Measurements from ENCODE around the gene GPR183. TPM values are rescaled to one million over a fixed set of nuclear protein-coding genes. Genes with fewer than 3 reads are reported as not detected.

Gene GPR183, protein sequence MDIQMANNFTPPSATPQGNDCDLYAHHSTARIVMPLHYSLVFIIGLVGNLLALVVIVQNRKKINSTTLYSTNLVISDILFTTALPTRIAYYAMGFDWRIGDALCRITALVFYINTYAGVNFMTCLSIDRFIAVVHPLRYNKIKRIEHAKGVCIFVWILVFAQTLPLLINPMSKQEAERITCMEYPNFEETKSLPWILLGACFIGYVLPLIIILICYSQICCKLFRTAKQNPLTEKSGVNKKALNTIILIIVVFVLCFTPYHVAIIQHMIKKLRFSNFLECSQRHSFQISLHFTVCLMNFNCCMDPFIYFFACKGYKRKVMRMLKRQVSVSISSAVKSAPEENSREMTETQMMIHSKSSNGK
- 0.76 TPM for total RNA-seq

DNA sequence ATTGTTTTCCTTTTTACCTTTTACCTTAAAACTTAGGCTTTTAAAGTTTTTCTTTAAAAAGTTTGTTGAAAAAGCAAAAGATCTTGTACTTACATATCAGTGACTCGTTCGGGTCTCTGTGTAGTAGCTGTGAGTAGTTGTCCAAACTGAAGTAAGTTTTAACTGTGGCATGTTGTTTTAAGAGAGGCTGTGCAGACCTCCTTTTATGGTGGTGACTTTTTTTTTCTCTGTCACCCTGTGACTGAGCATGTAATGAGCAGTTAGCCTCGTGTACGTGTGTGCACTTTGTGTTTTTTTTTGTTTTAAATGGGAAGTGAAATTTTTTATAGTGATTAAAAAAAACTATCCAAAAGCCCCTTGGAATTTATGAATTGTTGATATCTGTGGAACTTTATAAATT, at the start of gene GPR183:
GPR183 (minus strand) TSS at position 153 of the 400 bp plus-strand sequence. CDS start 11,254 bp downstream, outside the sequence.
- peak; percentile 51 for ATAC-seq

DNA sequence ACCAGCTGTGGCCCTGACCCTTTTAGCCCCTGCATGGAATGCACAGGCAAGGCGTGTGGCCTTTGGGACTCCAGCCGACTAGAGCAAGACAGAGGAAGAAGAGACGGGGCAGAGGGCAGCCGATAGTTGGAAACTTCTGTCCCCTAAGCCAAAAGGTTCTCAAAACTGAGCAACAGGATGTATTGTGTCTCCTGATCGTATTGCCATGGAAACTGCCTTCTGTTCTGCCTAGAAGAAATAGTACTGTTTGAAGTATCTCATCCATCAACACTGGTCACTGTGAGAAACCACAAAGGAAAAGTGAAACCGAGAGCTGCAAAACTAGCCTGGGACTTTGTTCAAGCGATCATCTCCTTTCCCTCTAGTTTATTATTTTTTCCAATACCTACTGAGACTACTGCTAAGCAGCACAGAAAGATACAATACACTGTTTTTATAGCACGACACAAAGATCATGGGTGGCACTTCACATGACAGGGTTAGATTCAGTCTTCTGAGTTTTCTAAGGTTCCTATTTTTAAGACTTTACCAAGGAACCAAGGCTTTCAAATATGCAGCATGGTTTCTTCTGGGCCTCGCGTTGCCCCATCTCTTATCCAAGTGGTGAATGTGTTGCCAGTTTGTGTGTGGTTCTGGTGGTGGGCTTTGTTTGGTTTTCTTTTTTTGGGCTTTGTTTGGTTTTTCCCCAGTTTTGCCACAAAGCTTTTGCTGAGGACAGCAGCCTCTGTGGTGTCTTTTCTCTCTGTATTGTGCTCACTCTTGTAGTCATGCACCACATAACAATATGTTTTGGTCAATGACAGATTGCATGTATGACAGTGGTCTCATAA, 49.3 kb upstream of the GPR183 start:
- peak; percentile 30 for ATAC-seq

DNA sequence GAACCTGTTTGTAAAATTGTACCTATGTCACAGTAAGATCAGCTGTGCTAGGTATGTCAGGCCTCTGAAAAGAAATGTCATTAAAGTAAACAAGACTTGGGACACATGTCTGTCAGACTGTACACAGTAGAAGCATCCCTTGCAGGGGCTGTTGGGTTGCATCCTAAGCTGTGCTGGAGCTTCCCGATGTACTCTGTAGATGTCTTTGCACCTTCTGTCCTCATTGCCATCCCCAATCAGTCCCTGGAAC, 48.7 kb upstream of the GPR183 start:
- ATAC-seq, result peak; percentile 38

DNA sequence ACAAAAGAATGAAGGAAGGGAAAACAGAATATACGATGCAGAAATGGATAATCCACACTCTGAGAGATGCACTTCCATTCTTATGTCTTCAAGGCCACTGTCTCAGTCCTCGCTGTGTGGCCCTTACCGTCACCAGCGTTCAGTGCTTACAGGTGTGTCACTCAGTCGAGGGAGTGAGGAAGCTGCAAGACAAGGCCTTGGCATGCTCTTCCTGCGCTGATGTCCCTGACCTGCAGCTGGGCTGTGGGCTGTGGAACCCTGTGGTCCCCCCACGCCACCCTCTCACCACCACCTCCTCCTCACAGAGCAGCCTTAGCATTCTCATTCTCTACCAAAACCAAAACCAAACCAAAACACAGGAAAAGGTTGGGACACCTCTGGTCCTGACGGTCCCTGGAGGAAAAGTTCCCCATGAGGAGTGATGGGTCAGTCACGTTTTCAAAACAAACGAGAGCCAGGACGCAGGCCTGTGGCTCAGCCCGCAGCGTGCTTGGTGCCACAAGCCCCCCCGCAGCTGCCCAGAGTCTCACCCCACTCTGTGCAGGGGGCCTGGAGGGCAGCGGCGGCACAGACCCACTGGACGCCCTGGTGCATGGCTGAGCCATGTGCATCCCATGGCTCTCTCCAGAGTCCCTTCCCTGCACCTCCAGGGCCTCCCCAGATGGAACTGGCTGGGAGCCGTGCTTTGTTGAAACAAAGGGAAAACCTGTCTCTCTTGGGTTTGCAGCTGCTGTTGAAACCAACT, 48.2 kb upstream of the GPR183 start:
- ATAC-seq, result peak; percentile 29

DNA sequence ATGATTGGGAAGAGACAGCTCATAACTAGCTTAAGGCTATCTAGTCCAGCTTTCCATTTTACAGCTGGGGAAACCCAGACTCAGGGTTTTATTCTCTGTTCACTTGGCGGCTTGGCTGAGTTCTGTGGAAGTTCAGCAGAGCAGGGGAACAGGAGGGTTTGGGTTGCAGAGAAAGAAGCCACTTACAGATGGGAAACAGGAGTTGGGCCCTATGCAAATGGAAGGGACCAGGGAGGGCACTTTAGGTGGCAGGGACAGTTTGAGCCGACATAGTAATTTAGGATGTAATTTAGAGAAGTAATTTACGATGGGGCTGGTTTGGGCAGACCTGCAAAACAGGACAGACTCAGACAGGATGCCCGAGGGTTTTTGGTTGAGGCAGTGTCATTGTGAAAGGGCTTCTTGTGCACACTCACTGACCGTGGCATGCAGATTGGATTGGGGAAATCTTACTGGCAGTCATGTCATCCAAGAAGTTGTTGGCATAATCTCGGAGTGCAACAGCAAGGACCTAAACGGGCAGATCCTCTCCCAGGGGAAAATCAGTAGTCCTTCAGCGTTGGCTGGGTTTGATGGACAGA, 47.3 kb upstream of the GPR183 start:
- ATAC-seq, result peak; percentile 79

DNA sequence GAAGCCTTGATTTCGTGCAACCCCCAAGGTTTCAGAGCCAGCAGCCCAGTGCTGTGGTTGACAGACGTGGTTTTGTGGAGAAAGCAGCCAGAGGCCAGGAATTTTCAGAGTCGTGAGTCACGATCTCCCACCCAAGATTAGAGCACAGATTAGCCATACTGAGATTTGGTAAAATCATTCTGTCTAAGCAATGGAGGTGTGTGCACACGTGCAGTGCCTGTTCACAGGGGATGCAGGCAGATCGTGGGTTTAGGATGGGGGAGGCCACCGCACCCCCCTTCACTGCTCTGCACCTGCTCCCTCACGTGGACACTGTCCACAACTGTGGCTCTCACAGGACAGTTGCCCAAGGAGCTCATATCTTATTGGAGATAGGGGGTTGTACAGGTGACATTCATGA, 46.6 kb upstream of the GPR183 start:
- ATAC-seq, result no peak

DNA sequence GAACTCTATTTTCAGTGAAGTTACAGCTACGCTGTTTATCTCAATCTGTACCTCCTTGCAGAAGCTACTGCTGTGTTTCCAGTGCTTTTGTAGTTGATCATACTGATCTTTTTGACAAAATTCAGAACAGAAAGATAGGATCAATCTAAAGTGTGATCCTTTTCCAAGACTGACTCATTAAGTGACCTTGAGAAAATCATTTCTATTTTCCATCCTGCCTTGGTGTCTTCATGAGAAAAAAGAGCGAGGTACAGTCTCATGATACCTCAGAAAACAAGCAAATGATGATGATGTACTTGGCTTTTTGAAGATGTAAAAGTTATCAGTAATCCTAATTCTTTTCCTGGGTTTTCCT, 46.0 kb upstream of the GPR183 start:
- ATAC-seq, result no peak

DNA sequence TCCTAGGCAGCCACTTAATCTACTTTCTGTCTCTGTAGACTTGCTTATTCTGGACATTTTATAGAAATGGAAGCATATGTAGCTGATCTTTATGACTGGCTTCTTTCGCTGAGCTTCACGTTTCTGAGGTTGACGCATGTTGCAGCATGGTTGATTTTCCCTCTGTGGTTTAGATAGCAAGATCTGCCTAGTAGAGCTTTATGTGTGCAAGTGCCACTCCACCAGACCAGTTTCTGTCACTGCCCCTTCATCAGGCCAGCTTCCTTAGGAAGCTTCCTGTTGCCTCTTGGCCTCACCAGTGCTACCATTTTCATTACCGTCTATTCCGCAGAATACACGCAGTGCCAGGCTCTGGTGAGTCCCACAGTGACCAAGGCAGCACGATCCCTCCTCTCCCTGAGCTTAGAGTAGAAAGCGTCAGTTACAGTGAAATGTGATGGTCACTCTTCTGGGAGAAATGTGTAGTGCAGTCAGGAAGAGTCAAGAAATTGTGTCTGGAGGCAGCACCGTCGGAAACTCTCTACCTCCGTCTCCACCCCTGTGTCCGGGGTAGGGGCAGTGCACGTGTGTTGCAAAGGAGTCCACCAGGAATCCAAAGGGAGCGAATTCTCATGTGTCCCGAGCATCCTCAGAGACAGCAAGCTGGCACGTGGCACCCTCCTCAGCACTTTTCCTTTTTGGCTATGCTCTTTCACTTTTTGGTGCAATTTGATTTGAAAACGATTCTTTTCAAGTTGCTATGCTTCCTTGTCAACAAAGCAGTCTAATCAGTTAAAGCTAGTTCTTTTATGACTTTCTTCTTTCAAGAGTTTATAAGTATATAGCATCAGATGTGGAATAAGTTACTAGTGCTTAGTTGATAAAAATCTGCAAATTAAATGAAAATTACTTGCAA, 45.4 kb upstream of the GPR183 start:
- ATAC-seq, result no peak

DNA sequence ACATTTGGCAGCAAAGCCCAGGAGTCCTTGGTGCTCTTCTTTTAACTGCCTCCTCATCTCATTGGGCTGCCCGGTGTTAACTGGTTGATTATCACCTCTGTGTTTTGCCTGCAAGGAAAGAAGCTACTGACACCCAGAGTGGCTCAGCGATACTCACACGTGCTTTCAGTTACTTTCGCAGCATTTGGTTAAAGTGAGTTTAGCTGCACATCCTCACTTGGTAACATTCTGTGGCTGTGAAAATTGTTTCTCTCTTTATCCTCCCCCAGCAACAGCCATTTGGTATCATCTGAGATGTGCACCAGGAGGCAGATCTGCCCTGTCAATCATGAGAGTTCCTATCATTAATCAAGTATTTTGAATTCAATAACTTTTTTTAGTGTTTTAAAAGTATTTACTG, 44.6 kb upstream of the GPR183 start:
- ATAC-seq, result no peak

DNA sequence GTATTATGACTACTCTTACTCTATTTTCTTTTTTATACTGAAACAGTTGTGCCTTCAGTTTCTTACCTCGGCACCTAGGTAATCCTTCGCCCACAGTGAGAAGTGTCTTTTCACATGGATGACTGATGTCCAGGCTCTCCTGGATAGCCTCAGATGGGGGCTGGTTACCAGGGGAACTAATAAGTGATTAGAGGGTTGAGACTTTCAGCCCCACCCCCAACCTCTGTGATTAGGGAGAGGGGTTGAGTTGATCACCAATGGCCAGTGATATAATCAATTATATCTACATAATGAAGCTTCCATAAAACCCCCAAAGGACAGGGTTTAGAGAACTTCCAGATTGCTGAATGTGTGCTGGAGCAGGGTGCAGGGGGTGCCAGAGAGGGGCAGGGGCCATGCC, 43.0 kb upstream of the GPR183 start:
- no peak for ATAC-seq

DNA sequence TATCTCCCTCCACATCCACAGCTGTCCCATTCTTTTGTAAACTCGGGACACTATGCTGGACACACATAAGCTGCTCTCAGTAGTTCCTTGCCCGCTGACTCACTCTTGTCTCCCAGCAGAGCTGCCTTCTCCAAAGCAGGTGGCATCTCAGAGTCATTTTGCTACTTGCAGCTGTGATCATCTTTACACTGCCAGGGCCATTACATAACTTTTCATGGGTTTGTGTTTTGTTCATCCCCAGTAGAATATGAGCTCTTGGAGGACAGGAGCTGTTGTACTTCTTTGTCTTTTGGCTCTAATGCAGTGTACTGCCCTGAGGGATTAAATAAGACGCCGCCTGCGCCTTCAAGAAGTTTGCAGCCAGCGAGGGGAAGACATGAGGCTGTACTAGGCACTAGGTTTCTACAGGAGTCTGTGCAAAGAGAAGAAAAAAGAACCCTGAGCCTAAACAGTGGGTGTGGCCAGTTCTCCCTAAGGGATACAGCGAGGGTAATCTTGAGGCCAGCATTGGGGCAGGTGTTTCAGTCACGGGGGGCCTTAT, 40.8 kb upstream of the GPR183 start:
- ATAC-seq, result no peak

DNA sequence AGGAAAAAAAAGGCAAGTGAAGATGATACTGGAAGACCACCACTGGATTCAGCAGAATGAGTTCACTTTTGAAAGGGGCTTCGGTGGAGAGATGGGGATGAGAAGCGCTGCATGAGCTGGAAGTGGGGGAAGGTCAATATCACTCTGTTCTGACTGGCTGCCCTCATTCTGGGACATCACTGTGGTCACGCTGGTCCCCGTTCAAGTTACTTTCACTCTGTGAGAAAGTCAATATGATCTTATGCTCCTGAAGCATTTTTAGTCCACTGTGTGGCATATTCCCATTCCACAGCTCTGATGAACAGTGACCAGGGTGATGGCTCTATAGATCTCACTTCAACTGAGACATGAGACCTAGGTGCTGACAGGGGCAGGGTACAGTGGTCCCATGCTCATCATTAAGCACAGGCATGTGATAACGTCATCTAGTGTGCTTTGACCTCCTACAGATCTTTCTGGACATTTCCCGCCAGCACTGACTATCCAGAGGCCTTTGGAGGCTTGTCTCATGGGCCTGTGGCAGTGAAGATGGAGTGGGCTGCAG, 40.2 kb upstream of the GPR183 start:
- ATAC-seq, result no peak

DNA sequence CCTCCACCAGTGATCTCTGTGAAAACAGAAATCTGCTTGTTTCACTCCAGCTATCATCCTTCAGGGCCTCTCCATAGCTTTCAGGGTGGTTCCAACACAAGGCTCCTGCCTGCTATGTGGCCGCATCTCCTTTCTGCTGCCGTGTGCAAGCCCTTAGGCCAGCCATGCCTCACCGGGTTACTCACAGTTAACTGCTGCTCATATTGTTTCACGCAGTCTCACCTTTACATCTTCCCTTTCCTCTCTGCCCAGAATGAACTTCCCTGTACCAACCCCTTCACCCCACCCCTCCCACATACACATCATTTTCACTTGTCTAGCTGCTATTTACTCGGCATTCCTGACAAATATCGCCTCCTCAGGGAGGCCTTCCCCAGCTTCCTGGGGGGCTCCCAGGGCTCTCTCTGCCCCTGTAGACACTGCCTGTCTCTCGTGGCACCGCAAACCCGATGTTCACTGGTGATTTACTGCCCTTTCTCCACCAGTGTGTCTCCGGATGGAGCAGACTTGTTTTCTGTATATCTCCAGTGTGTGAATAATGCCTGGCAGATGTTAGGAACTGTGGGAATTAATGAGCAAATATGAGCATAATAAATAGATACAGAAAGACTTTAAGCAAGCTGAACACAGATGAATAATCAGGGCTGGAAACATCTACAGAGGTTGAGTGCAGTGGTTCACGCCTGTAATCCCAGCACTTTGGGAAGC, 39.3 kb upstream of the GPR183 start:
- ATAC-seq, result no peak

DNA sequence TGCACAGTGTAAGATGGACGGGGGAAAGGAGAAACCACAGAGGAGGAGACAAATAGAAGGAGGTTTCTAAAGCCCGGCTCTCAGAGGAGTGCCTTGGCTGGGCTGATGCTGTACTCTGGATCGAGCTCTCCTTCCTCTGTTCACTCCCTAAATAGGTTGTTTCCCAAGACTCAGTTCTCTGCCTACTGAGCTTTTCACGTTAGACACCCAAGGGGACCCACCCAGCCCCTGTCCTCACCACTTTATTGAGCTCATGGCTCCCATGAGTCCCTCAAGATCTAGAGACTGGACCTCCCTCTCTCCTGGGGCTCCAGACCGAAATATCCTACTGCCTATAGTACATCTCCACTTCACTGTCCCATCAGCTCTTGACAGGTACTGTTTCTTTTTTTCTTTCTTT, 38.1 kb upstream of the GPR183 start:
- no peak for ATAC-seq

DNA sequence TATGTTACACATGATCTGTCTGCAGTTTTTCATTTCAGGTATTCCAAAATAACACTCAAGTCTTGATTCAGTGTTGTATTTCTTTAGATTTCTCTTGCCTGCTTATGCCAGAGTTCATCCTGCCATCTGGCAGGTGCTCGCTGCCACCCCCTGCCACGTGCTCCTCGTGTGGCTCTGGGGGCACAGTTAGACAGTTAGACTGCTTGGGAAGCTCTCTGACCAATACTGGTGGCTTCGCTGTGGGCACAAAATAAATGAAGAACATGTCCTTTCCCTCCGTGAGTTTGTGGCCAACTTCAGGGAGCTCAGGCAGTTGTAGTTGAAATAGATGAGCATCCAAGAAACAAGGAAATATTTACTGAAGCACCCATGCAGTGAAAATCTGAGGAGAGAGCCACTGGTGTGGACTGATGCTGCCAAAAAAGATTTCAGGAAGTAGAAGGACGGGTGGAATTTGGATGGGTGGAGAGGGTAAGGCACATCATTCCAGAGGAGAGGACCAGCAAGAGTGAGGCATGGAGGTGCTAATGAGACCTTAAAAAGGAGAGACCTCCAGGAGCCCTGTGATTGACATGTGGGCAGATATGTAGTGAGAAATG, 37.5 kb upstream of the GPR183 start:
- no peak for ATAC-seq

DNA sequence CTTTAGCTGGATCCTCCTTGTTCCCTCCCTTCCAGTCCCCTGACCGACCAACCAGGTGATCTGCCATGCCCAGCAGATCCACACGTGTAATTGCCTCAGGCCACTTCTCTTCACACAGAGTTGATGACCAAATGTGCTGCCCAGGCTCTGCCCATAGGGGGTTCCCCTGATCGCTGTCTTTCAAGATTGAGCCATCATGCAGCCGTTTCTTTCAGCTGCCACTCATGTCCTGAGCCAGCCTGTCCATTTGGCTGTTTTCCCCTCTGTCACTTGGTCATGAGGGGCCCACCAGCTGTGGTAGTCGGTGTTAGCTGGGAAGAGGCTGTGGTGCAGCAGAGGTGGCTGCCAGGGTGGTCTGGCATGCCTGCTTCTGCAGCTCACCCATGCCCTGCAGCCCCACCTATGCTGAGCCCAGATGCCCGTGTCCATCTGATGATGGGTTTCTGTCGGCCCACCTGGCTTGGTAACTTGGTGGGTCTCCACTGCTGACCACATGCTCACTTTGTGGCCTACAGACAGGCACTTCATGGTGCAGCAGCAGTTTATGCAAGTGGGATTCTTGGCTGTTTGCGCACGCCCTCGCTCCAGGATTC, 35.6 kb upstream of the GPR183 start:
- no peak for ATAC-seq

DNA sequence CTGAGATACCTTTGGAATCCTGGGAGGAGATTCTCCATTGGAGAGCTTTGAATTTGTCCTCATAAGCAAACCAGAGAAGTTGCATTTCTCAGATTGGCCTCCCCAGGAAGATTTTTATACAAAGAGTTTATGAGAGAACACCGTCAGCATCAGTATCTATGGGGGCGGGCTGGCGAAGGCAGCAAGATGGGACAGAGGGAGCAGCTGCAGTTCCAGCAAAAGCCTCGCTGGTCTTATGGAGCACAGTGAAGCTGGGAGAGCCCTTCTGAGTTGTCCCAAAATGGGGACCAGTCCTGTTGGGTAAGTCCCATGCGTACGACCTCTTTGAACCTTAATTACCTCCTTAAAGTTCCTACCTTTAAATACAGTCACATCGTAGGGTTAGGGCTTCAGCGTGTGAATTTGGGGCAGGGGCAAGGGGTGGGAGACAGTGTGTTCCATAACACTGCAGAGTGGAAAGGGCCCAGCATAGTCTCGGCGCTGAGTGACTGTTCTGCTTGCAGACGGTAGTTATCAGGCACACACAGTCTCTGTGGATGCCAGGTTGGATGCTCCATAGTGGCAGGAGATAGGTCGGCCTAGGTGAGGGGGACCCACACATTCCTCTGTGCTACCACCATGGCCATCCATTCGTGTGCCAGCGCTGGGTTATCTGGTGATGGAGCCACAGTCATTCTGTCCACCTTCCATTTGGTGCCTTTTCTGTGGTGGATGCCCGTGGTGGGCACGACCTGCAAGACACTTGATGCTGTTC, 34.9 kb upstream of the GPR183 start:
- ATAC-seq, result no peak

DNA sequence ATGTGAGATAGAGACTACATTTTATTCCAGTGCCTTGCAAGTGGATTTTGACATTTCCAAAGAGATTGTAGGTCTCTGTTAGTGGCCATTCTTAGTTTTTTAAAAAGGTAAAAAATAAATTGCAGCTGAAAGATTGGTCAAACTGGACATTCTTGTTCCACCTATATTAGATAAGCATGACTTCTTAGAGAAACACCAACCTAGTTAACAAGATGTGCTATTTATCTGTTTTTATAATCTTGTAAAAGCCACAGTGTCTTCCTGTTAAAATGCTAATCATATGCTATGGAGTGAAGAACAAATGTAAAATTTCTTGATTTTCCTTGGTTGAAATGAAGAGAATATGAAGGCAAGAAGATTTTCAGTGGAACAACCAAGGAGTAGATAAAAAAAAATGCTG, 33.4 kb upstream of the GPR183 start:
- no peak for ATAC-seq

DNA sequence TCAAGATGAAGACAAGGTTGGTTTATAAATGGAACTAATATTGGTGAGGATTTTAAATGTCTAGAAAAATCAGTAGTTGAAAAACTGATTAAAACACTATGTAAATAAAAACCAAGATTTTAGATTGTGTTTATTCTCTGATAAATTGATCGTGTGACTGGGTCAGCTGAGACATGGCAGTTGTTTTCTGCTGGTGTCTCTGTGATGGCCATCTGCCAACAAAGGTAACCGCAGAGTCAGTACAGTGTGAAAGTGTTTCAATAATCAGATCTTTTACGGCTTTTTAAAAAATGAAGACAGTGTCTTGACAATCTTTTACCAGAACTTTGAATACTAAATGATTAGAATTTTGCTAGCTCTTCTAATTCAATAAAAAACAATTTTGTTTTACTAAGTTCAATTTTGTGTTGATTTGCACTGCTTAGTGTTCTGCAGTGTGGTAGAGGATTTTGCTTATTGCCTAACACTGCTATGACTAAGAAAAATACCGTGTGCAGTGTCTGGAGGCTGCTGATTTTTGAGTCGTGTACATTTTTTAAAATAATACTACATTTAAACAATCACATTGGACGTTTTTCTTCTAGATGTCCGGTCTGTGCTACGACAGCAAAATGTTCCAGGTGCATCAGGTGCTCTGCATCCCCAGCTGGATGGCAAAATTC, 32.7 kb upstream of the GPR183 start:
- ATAC-seq, result peak; percentile 40

All from esophagus mucosa (tissue), 1 donor.